ENCODE measurements around the gene MAN1A1.

Gene MAN1A1

DNA sequence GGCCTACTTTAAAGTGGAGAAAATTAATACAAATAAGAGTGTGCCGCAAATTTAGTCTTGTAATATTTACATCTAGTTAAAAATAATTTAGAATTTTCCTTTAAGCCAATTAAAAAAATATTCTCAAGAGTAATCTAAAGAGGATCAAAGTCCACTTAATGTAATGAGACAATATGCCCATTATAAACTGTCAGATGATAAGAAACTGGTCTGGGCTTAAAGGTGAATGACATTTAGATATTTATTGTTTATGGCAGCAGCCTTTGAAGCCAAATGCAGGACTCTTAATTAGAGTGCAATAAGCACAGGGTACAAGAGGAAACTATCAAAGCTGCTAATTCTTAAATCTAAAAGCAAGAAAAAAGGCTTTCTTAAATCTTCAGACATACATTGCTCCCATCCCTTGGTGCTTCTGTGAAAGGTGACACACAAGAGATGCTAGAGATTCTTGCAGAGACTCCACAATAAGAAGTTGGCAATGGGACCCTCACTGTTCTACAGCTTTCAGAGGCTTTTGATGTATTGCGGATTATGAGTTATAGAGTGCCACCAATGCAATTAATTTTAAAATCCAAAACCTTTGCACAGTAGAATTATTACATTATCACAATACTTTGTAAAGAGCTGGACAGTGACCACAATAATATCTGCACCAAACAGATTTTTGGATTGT, 116.1 kb downstream of the MAN1A1 start:
- no peaks in the 10 kb centered on the region for H3K79me2 ChIP-seq (ENCODE audit: insufficient read depth, low read depth)
- no peaks in the 10 kb centered on the region for H3K36me3 ChIP-seq (ENCODE audit: insufficient read depth)
- H3K27me3 ChIP-seq (ENCODE audit: insufficient read depth, low read depth): no peaks in the 10 kb centered on the region
- H3K4me1 ChIP-seq (ENCODE audit: low read depth, poor library complexity, severe bottlenecking): no peaks in the 10 kb centered on the region
- H3K4me2 ChIP-seq: no peak overlapping the region
- no peaks in the 10 kb centered on the region for H4K20me1 ChIP-seq (ENCODE audit: insufficient read depth)
- no peak overlapping the region for H3K27ac ChIP-seq
- TF ChIP-seq, protein P1, sequence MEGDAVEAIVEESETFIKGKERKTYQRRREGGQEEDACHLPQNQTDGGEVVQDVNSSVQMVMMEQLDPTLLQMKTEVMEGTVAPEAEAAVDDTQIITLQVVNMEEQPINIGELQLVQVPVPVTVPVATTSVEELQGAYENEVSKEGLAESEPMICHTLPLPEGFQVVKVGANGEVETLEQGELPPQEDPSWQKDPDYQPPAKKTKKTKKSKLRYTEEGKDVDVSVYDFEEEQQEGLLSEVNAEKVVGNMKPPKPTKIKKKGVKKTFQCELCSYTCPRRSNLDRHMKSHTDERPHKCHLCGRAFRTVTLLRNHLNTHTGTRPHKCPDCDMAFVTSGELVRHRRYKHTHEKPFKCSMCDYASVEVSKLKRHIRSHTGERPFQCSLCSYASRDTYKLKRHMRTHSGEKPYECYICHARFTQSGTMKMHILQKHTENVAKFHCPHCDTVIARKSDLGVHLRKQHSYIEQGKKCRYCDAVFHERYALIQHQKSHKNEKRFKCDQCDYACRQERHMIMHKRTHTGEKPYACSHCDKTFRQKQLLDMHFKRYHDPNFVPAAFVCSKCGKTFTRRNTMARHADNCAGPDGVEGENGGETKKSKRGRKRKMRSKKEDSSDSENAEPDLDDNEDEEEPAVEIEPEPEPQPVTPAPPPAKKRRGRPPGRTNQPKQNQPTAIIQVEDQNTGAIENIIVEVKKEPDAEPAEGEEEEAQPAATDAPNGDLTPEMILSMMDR (conservative IDR thresholded peaks at IDR 0.05; ENCODE audit: low read depth, low read length): no peak
- H3K4me3 ChIP-seq (IDR thresholded peaks at IDR 0.05; ENCODE audit: insufficient read depth, low read depth, low read length): no peak overlapping the region
- H3K9ac ChIP-seq: no peak overlapping the region
- H2AFZ ChIP-seq (ENCODE audit: low read depth): no peak overlapping the region

DNA sequence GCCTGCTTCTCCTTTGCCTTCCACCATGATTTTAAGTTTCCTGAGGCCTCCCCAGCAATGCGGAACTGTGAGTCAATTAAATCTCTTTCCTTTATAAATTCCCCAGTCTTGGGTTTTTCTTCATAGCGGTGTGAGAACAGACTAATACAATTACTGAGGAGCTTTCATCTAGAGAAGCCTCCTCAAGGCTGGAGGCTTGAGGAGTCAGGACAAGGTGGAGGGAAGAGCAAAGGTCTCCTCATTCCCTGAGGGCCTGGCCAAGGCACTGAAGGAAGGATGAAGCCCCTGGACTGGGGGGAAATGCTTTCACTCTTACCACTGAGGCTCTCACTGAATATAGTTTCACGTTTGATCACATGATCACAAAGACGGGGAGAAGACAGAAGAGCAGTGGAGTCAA, 118.2 kb downstream of the MAN1A1 start:
- no peak overlapping the region for H3K9ac ChIP-seq
- no peak overlapping the region for H3K4me2 ChIP-seq
- no peak overlapping the region for H3K4me3 ChIP-seq (IDR thresholded peaks at IDR 0.05; ENCODE audit: insufficient read depth, low read depth, low read length)
- TF ChIP-seq, protein P1 (conservative IDR thresholded peaks at IDR 0.05; ENCODE audit: low read depth, low read length): no peak
- no peaks in the 10 kb centered on the region for H3K79me2 ChIP-seq (ENCODE audit: insufficient read depth, low read depth)
- H4K20me1 ChIP-seq (ENCODE audit: insufficient read depth): no peaks in the 10 kb centered on the region
- H3K27me3 ChIP-seq (ENCODE audit: insufficient read depth, low read depth): no peaks in the 10 kb centered on the region
- no peak overlapping the region for H3K27ac ChIP-seq
- no peak overlapping the region for H2AFZ ChIP-seq (ENCODE audit: low read depth)
- no peaks in the 10 kb centered on the region for H3K4me1 ChIP-seq (ENCODE audit: low read depth, poor library complexity, severe bottlenecking)
- no peaks in the 10 kb centered on the region for H3K36me3 ChIP-seq (ENCODE audit: insufficient read depth)

DNA sequence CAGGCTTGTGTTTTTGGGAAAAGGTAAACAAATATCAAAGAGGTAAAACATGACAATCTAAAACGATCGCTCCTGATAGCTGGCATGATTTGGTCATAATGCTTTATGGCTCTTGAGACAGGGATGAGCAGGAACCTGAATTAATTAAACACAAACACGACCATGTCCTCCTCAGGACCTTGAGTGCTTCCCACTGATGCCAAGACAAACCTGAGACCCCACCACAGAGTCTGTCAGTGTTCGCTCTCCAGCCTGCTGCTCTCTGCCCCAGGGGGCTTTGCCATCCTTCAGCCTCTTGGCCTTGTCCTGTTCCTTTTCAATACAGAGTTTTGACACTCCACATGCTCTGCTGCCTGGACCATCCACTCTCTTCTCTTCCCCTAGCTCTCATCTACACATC, 119.4 kb downstream of the MAN1A1 start:
- H4K20me1 ChIP-seq (ENCODE audit: insufficient read depth): no peaks in the 10 kb centered on the region
- H2AFZ ChIP-seq (ENCODE audit: low read depth): no peak overlapping the region
- no peaks in the 10 kb centered on the region for H3K27me3 ChIP-seq (ENCODE audit: insufficient read depth, low read depth)
- no peaks in the 10 kb centered on the region for H3K4me1 ChIP-seq (ENCODE audit: low read depth, poor library complexity, severe bottlenecking)
- no peak overlapping the region for H3K27ac ChIP-seq
- H3K79me2 ChIP-seq (ENCODE audit: insufficient read depth, low read depth): no peaks in the 10 kb centered on the region
- no peak overlapping the region for H3K4me3 ChIP-seq (IDR thresholded peaks at IDR 0.05; ENCODE audit: insufficient read depth, low read depth, low read length)
- no peak overlapping the region for H3K4me2 ChIP-seq
- no peak overlapping the region for H3K9ac ChIP-seq
- TF ChIP-seq, protein P1 (conservative IDR thresholded peaks at IDR 0.05; ENCODE audit: low read depth, low read length): no peak
- no peaks in the 10 kb centered on the region for H3K36me3 ChIP-seq (ENCODE audit: insufficient read depth)

DNA sequence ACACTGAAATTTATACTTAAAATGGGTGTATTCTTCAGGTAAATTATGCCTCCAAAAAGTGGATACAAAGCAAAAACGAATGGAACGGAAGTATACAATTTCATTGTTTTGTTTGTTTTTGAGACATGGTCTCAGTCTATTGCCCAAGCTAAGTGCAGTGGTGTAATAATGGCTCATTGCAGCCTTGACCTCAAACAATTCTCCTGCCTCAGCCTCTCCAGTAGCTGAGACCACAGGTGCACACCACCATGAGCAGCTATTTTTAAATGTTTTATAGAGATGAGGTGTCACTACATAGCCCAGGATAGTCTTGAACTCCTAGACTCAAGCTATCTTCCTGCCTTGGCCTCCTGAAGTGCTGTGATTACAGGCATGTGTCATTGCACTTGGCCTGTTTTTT, 122.2 kb downstream of the MAN1A1 start:
- H3K4me2 ChIP-seq: no peak overlapping the region
- H2AFZ ChIP-seq (ENCODE audit: low read depth): no peak overlapping the region
- no peaks in the 10 kb centered on the region for H4K20me1 ChIP-seq (ENCODE audit: insufficient read depth)
- H3K36me3 ChIP-seq (ENCODE audit: insufficient read depth): no peaks in the 10 kb centered on the region
- no peaks in the 10 kb centered on the region for H3K79me2 ChIP-seq (ENCODE audit: insufficient read depth, low read depth)
- no peaks in the 10 kb centered on the region for H3K27me3 ChIP-seq (ENCODE audit: insufficient read depth, low read depth)
- no peak overlapping the region for H3K4me3 ChIP-seq (IDR thresholded peaks at IDR 0.05; ENCODE audit: insufficient read depth, low read depth, low read length)
- TF ChIP-seq, protein P1 (conservative IDR thresholded peaks at IDR 0.05; ENCODE audit: low read depth, low read length): no peak
- peaks cover 4% of the 10 kb centered on the region for H3K4me1 ChIP-seq (ENCODE audit: low read depth, poor library complexity, severe bottlenecking)
- no peak overlapping the region for H3K9ac ChIP-seq
- H3K27ac ChIP-seq: no peak overlapping the region
